Measurements from ENCODE around the gene EVPL.

EVPL gene

GRCh38 chr17:76013377-76013932, 13.7 kb downstream of the EVPL start:
- Histone ChIP-seq H3K4me1 (ENCODE audit: control insufficient read depth, insufficient read depth, low read length) (peaks cover 2% of the 10 kb centered on the region), H3K36me3 (ENCODE audit: insufficient read depth, low read length) (no peaks in the 10 kb centered on the region), H3K9me3 (replicated peaks; ENCODE audit: low read length) (no peaks in the 10 kb centered on the region), H3K4me2 (ENCODE audit: low read length) (no peak overlapping the region), H3K9ac (ENCODE audit: low read depth, low read length) (no peak overlapping the region), H3K27me3 (ENCODE audit: control insufficient read depth, insufficient read depth, low read length) (peaks cover 17% of the 10 kb centered on the region), H3K4me3 (ENCODE audit: low read length) (no peak overlapping the region)

DNA sequence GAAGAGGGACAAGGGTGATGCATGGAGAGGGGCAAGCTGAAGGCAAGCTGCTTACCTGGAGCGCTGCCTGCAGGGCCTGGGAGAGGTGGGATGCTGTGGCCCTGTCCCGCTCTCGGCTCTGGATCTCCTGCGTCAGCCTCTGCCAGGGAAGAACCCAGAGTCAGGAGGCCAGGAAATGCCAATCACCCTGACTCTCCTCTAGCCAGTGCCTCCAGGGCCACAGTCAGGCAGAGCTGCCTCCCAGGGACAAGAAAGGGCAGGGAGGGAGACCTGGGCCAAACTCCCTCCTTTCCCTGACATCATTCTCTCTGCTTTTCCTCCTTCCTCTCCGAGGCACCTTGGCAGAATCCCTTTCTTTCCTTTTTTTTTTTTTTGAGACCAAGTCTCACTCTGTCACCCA, 15.2 kb downstream of the EVPL start:
- Histone ChIP-seq H3K4me1 (ENCODE audit: control insufficient read depth, insufficient read depth, low read length) (peaks cover 2% of the 10 kb centered on the region), H3K9me3 (replicated peaks; ENCODE audit: low read length) (no peaks in the 10 kb centered on the region), H3K27me3 (ENCODE audit: control insufficient read depth, insufficient read depth, low read length) (peaks cover 17% of the 10 kb centered on the region), H3K4me3 (ENCODE audit: low read length) (no peak overlapping the region), H3K9ac (ENCODE audit: low read depth, low read length) (no peak overlapping the region), H3K36me3 (ENCODE audit: insufficient read depth, low read length) (no peaks in the 10 kb centered on the region), H3K4me2 (ENCODE audit: low read length) (no peak overlapping the region)

DNA sequence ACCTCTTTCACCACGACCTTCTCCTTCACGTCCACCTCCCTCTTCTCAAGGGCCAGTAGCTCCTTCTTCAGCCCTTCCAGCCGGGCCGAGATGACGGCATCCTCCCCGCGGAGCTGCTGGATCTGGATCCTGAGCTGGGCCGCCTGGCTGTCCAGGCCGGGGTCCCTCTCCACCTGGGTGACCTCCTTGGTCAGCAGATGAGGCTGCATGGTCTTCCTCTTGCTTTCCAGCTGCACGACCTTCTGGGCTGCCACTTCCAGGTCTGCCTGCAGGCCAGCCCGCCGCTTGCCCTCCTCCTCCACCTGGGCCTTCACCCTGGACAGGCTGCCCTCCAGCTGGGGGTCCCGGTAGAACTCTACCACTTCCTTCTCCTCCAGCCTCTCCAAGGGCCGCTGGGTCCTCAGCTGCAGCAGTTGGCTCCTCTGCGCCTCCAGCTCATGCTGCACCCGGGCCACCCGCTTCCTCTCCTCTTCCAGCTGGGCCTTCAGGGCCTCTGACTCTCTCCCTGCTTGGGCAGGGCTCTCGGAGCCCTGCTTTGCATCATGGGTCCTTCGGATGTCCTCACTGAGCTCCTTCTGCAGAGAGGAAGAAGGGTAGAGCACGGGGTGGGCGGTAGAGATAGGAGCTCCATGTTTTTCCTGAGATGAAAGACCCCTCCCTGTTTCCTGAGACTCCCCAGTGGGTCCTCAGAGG, 17.0 kb downstream of the EVPL start:
- Histone ChIP-seq H3K9me3 (replicated peaks; ENCODE audit: low read length) (no peaks in the 10 kb centered on the region), H3K27me3 (ENCODE audit: control insufficient read depth, insufficient read depth, low read length) (peaks cover 7% of the 10 kb centered on the region), H3K9ac (ENCODE audit: low read depth, low read length) (no peak overlapping the region), H3K36me3 (ENCODE audit: insufficient read depth, low read length) (no peaks in the 10 kb centered on the region), H3K4me1 (ENCODE audit: control insufficient read depth, insufficient read depth, low read length) (peaks cover 8% of the 10 kb centered on the region), H3K4me2 (ENCODE audit: low read length) (no peak overlapping the region), H3K4me3 (ENCODE audit: low read length) (no peak overlapping the region)

GRCh38 chr17:76009447-76009846, 17.7 kb downstream of the EVPL start:
- no peaks in the 10 kb centered on the region for H3K36me3 ChIP-seq (ENCODE audit: insufficient read depth, low read length)
- no peak overlapping the region for H3K4me2 ChIP-seq (ENCODE audit: low read length)
- H3K27me3 ChIP-seq (ENCODE audit: control insufficient read depth, insufficient read depth, low read length), result peaks cover under 1% of the 10 kb centered on the region
- H3K9me3 ChIP-seq (replicated peaks; ENCODE audit: low read length), result no peaks in the 10 kb centered on the region
- no peak overlapping the region for H3K9ac ChIP-seq (ENCODE audit: low read depth, low read length)
- H3K4me3 ChIP-seq (ENCODE audit: low read length), result no peak overlapping the region
- peaks cover 14% of the 10 kb centered on the region for H3K4me1 ChIP-seq (ENCODE audit: control insufficient read depth, insufficient read depth, low read length)

- no peak overlapping the region for H3K4me3 ChIP-seq (ENCODE audit: low read length)
- H3K36me3 ChIP-seq (ENCODE audit: insufficient read depth, low read length), result no peaks in the 10 kb centered on the region
- no peak overlapping the region for H3K9ac ChIP-seq (ENCODE audit: low read depth, low read length)
- H3K4me2 ChIP-seq (ENCODE audit: low read length), result no peak overlapping the region
- peaks cover 14% of the 10 kb centered on the region for H3K4me1 ChIP-seq (ENCODE audit: control insufficient read depth, insufficient read depth, low read length)
- H3K9me3 ChIP-seq (replicated peaks; ENCODE audit: low read length), result no peaks in the 10 kb centered on the region
- H3K27me3 ChIP-seq (ENCODE audit: control insufficient read depth, insufficient read depth, low read length), result no peaks in the 10 kb centered on the region
Measured at GRCh38 chr17:76008630-76009425, 18.3 kb downstream of the EVPL start.

GRCh38 chr17:76008208-76008607, 18.9 kb downstream of the EVPL start:
- no peak overlapping the region for H3K4me2 ChIP-seq (ENCODE audit: low read length)
- H3K4me3 ChIP-seq (ENCODE audit: low read length), result no peak overlapping the region
- no peaks in the 10 kb centered on the region for H3K36me3 ChIP-seq (ENCODE audit: insufficient read depth, low read length)
- H3K27me3 ChIP-seq (ENCODE audit: control insufficient read depth, insufficient read depth, low read length), result no peaks in the 10 kb centered on the region
- peaks cover 12% of the 10 kb centered on the region for H3K4me1 ChIP-seq (ENCODE audit: control insufficient read depth, insufficient read depth, low read length)
- H3K9ac ChIP-seq (ENCODE audit: low read depth, low read length), result no peak overlapping the region
- H3K9me3 ChIP-seq (replicated peaks; ENCODE audit: low read length), result no peaks in the 10 kb centered on the region

GRCh38 chr17:76007850-76008165, 19.3 kb downstream of the EVPL start:
- Histone ChIP-seq H3K9me3 (replicated peaks; ENCODE audit: low read length) (no peaks in the 10 kb centered on the region), H3K4me3 (ENCODE audit: low read length) (no peak overlapping the region), H3K4me1 (ENCODE audit: control insufficient read depth, insufficient read depth, low read length) (peaks cover 12% of the 10 kb centered on the region), H3K36me3 (ENCODE audit: insufficient read depth, low read length) (no peaks in the 10 kb centered on the region), H3K4me2 (ENCODE audit: low read length) (no peak overlapping the region), H3K27me3 (ENCODE audit: control insufficient read depth, insufficient read depth, low read length) (no peaks in the 10 kb centered on the region), H3K9ac (ENCODE audit: low read depth, low read length) (no peak overlapping the region)

- no peak overlapping the region for H3K9ac ChIP-seq (ENCODE audit: low read depth, low read length)
Measured at GRCh38 chr17:76007131-76007849, 19.8 kb downstream of the EVPL start.

GRCh38 chr17:76005263-76006149, 21.6 kb downstream of the EVPL start:
- Histone ChIP-seq H3K36me3 (ENCODE audit: insufficient read depth, low read length) (peaks cover 3% of the 10 kb centered on the region), H3K4me3 (ENCODE audit: low read length) (no peak overlapping the region), H3K9ac (ENCODE audit: low read depth, low read length) (no peak overlapping the region), H3K4me1 (ENCODE audit: control insufficient read depth, insufficient read depth, low read length) (peaks cover 12% of the 10 kb centered on the region), H3K4me2 (ENCODE audit: low read length) (no peak overlapping the region), H3K9me3 (replicated peaks; ENCODE audit: low read length) (no peaks in the 10 kb centered on the region), H3K27me3 (ENCODE audit: control insufficient read depth, insufficient read depth, low read length) (no peaks in the 10 kb centered on the region)

More at GRCh38 chr17:76007131-76007849, 19.8 kb downstream of the EVPL start:
- Histone ChIP-seq H3K9me3 (replicated peaks; ENCODE audit: low read length) (no peaks in the 10 kb centered on the region), H3K4me2 (ENCODE audit: low read length) (no peak overlapping the region), H3K27me3 (ENCODE audit: control insufficient read depth, insufficient read depth, low read length) (no peaks in the 10 kb centered on the region), H3K36me3 (ENCODE audit: insufficient read depth, low read length) (peaks cover under 1% of the 10 kb centered on the region), H3K4me3 (ENCODE audit: low read length) (no peak overlapping the region), H3K4me1 (ENCODE audit: control insufficient read depth, insufficient read depth, low read length) (peaks cover 12% of the 10 kb centered on the region)

- peaks cover 12% of the 10 kb centered on the region for H3K4me1 ChIP-seq (ENCODE audit: control insufficient read depth, insufficient read depth, low read length)
- no peaks in the 10 kb centered on the region for H3K27me3 ChIP-seq (ENCODE audit: control insufficient read depth, insufficient read depth, low read length)
- no peaks in the 10 kb centered on the region for H3K9me3 ChIP-seq (replicated peaks; ENCODE audit: low read length)
- H3K9ac ChIP-seq (ENCODE audit: low read depth, low read length), result no peak overlapping the region
- H3K4me3 ChIP-seq (ENCODE audit: low read length), result no peak overlapping the region
- H3K4me2 ChIP-seq (ENCODE audit: low read length), result no peak overlapping the region
- H3K36me3 ChIP-seq (ENCODE audit: insufficient read depth, low read length), result peaks cover 8% of the 10 kb centered on the region
Measured at GRCh38 chr17:76004750-76005262, 22.3 kb downstream of the EVPL start.
